ENCODE results near the gene INSL4.

The INSL4 gene

DNA sequence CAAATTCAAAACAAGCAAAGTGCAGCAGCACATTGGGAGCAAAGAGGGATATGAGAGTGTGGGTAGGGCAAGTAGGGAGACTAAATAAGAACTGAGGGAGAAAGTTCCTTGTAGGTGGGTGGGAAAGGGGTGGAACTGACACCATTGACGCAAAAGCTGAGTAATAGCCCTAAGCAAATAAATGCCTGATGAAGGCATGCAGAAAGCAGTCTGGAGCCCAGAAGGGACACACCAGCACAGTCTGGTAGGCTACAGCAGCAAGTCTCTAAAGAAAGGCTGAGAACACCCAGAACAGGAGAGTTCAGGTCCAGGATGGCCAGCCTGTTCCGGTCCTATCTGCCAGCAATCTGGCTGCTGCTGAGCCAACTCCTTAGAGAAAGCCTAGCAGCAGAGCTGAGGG is at the start of gene INSL4:
INSL4 (plus strand) TSS at position 208 of the 400 bp plus-strand sequence; CDS start at position 313, 105 bp downstream.
- DNase-seq (ENCODE audit: low read depth): no peak
- TF ChIP-seq, protein P1, sequence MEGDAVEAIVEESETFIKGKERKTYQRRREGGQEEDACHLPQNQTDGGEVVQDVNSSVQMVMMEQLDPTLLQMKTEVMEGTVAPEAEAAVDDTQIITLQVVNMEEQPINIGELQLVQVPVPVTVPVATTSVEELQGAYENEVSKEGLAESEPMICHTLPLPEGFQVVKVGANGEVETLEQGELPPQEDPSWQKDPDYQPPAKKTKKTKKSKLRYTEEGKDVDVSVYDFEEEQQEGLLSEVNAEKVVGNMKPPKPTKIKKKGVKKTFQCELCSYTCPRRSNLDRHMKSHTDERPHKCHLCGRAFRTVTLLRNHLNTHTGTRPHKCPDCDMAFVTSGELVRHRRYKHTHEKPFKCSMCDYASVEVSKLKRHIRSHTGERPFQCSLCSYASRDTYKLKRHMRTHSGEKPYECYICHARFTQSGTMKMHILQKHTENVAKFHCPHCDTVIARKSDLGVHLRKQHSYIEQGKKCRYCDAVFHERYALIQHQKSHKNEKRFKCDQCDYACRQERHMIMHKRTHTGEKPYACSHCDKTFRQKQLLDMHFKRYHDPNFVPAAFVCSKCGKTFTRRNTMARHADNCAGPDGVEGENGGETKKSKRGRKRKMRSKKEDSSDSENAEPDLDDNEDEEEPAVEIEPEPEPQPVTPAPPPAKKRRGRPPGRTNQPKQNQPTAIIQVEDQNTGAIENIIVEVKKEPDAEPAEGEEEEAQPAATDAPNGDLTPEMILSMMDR (conservative IDR thresholded peaks at IDR 0.05; ENCODE audit: low read depth, low read length): no peak
- H3K4me3 ChIP-seq (ENCODE audit: low read length): no peak within 1 kb of the TSS

DNA sequence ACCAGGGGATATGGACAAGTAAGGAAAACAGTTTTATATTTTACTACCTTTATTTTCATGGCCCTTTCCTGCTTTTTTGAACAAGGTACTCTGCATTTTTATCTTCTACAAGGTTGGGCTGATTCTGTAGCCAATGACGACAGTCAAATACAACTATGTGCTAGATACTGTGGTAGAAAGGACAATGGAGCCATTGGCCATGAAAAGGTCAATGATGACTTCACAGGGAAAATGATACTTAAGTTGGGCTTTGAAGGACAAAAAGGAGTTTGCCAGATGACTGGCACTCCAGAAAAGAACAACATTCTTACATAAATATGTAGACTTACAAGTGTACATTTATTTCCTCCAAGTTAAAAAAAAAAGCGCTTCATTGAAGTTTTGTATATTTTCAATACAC is 46.4 kb upstream of the INSL4 start:
- TF ChIP-seq, protein P1 (conservative IDR thresholded peaks at IDR 0.05; ENCODE audit: low read depth, low read length): no peak
- H3K4me3 ChIP-seq (ENCODE audit: low read length): no peak overlapping the region
- no peak for DNase-seq (ENCODE audit: low read depth)

DNA sequence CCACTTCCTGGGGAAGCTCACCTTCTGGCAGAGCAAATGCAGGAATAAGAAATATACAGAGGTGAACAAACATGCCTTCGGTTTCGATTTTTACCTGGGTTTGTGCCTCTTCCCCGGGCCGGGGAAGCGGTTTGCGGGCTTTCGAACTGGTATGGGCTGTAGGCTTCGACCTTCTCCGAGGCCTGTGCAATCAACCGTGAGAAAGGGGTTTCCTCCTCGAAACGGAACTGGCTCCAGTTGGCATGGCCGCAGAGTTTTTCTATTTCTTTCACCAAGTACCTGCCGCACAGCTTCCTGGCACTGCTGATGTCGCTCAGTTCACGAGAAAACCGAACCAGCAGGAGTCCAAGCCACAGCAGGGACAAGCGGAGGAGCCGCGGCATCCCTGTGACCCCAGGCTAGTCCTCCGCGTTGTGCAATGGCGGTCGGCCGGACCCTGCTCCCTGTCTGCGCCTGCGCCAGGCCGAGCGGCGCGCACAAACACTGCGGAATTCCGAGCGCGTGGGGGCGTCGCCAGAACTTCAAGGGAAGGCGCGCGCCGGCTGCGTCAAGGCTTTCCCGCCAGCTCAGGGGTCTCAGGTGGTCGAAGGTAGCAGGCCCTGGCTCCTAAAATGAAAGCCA is 45.9 kb upstream of the INSL4 start, which contains the start of gene INSL6:
INSL6 (minus strand) TSS at position 420 of the 621 bp plus-strand sequence; CDS start at position 383, 37 bp downstream.
- H3K4me3 ChIP-seq (ENCODE audit: low read length): no peak within 1 kb of the TSS
- DNase-seq (ENCODE audit: low read depth): no peak
- TF ChIP-seq, protein P1 (conservative IDR thresholded peaks at IDR 0.05; ENCODE audit: low read depth, low read length): no peak

DNA sequence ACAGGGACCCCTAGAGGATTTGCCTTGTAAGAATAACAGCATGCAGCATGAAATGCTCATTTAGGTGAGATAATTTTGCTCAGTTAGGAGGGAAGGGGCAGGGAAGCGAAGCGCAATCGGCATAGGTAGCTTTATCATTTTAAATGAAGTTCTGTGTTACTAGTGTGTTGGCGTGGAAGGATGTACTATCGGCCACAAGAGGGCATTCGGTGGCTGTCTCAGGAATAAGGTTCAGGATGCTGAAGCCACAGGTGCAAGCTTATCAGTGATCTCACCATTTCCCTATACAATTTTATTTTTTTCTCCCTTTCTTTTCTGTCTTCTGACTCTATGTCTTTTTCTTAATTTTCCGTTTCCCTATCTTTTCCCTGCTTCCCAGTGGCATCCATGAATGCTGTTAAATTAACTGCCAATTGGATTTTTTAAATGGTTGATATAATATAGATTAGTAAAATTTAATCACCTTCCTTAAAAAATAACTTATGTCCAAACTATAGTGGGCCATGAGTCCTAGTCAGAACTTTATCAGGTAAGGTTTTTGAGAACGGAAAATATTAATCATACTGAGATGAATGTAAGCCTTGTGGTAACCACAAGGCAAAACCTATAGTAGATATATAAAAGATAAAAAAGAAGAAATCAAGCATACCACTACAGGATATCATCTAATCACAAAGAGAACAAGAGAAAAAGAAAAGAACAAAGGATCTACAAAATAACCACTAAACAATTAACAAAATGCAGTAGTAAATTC is 44.6 kb upstream of the INSL4 start:
- peak; percentile 23 for DNase-seq (ENCODE audit: low read depth)
- no peak overlapping the region for H3K4me3 ChIP-seq (ENCODE audit: low read length)
- TF ChIP-seq, protein P1 (conservative IDR thresholded peaks at IDR 0.05; ENCODE audit: low read depth, low read length): peak; percentile 86

DNA sequence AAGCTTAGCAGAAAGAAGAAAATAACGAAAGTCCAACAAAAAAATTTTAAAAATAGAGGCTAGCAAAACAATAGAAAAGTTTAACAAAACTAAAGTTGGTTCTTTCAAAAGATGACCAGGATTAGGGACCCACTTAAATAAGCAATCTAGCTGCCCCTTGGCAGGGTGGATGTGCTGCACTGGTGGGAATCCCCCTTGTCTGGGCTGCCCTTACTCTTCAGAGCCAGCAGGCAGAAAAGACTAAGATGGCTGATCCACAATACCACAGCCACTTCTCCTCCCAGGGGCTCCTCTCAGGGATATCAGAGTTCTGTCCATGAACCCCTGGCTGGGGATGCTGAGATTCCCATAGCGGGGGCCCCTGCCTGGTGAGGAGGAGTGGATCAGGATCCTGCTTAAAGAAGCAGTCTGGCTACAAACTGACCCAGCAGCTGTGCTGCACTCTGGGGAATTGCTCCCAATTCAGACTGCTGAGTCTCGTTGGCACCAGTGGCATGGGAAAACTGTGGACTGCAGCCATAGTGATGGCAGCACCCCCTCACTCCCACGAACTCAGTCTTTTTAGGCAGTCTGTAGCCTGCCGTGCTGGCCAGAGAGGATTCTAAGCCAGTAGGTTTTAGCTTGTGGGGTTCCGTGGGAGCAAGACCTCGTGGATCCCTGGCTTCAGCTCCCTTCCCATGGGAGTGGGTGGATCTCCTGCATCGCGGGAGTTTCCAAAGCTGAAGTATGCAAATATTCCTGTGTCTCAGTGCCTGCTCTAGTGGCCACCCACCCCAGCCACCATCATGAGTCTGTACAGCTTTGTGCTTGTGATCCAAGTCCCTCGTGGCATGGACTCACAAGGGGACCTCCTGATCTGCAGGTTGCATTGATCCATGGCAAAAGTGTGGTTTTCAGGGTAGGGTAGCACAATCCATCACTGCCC is 42.9 kb upstream of the INSL4 start:
- TF ChIP-seq, protein P1 (conservative IDR thresholded peaks at IDR 0.05; ENCODE audit: low read depth, low read length): no peak
- no peak overlapping the region for H3K4me3 ChIP-seq (ENCODE audit: low read length)
- DNase-seq (ENCODE audit: low read depth): no peak

DNA sequence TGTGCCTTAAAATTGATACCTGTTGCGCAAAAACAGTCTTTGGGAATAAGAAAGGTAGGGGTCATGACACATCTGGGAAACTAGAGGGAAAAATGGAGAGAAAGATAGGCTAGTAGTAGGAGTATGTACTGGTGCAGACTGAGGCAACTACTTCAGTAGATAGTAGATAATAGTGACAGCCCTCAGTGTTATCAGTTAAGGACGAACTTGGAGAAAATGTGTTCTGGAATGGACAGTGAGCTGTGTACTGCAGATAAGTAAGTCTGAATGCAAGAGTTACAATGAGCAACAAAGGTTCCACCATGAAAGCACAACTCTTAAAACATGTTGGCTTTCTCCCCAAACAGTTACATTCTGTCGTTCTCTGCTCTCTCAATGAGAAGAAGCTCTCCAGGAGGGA is 39.2 kb upstream of the INSL4 start:
- DNase-seq (ENCODE audit: low read depth): no peak
- TF ChIP-seq, protein P1 (conservative IDR thresholded peaks at IDR 0.05; ENCODE audit: low read depth, low read length): no peak
- no peak overlapping the region for H3K4me3 ChIP-seq (ENCODE audit: low read length)
